HG03521 (cell line): ENCODE results near the gene RUSF1.
"Not testable (repeated sequence)": the region's sequence is repeated elsewhere in the genome, so short reads cannot be mapped to it uniquely, and the experiment has no call there.

ENCODE experiments used
- ATAC-seq: cut with Tn5 transposase; IDR thresholded peaks from one replicate; pipeline ENCODE4 v1.9.1; 2021; ENCODE audit warnings: mild to moderate bottlenecking, moderate library complexity; ENCODE audit not compliant: unreplicated experiment

The RUSF1 gene

DNA sequence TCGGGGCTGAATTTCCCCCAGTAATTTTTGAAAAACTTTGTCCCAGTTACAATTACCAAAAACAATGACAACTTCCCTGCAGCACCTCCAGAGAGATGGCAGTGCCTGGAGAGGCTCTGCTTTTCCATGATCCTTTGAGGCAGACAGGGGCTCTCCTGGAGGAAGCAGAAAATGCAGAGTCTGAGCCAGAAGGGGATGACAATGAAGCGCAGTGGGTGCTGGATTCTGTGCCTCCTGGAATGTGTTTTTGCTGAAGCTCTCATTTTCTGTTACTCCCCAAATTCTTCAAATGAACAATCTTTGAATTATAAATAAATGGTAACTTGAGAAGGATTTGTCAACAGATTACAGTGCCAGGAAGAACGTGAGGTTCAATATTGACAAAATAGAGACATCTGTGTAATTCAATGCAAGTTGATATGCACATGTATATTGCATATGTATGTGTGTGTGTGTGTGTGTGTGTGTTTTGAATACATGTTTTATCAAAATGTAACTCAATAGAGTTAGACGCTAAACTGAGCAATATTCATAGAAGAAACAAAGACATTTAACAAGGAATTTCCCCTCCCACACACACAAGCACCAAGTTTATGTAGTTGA is 9.7 kb upstream of the RUSF1 start:
- no peak for ATAC-seq

DNA sequence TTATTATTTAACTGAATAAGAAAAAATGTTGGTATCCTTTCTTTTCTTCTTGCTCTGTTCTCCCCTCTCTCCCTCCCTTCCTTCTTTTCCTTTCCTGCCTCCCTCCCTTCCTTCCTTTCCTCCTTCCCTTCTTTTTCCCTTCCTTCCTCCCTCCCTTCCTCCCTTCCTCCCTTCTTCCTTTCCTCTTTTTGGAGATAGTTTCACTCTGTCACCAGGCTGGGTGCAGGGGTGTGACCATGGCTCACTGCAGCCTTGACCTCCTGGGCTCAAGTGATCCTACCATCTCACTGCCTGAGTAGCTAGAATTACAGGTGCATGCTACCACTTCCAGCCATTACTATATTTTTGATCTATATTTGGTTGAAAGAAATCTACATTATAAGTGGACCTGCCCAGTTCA is 5.7 kb upstream of the RUSF1 start:
- no peak for ATAC-seq

DNA sequence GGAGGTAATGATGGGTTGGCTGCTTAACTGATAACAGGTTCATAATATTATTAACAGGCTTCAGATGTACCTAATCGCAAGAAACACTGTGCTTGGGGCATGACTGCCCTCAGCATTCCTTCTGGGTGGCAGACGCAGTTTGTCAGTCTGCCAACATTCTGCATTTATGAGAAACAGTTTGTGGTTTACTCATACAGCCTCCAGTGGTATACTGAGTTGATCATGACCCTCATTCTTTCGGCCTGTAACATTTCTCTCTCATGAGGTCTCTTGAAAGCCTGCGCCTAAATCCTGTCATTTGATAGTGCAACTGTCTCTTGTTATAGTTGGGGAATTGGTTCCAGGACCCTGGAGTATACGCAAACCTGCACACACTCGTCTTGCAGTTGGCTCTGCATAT is 4.9 kb upstream of the RUSF1 start:
- ATAC-seq = no peak

DNA sequence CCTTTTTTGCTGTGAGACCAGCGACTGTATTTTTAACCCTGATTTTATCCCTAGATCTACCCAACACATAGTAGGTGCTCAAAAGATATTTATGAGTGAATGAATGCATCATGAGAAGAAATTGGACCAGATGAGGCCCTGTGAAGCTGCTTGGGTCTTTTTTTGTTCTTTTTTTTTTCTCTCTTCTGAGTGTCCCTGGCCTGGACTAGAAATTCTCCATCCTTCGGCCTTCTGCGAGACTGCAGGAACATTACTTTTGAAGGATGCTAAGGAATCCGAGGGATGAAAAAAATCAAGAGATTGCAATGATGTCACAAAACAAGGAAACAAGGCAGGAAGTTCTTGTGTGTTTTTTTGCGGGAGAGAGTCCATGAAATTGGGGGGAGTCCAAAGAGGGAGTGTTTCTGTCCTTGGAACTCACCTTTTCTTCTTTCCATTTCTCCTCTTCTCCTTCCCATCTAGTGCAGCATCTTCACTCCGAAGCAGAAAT is 560 bp upstream of the RUSF1 start:
- ATAC-seq = no peak

DNA sequence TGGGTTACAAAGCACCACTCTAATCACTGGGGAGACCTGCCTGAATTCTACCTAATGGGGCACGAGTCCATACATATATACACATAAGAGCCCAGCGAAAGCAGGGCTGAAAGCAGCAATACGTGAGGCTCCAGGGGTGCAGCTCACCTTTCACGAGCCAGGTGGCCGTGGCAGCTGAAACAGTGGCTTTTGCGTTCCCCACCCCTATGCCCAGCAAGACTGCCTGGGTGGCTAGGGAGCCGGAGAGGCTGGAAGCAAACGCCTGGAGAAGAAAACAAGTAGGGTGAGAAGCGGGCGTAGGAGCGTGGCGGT is 618 bp downstream of the RUSF1 start:
- no peak for ATAC-seq

DNA sequence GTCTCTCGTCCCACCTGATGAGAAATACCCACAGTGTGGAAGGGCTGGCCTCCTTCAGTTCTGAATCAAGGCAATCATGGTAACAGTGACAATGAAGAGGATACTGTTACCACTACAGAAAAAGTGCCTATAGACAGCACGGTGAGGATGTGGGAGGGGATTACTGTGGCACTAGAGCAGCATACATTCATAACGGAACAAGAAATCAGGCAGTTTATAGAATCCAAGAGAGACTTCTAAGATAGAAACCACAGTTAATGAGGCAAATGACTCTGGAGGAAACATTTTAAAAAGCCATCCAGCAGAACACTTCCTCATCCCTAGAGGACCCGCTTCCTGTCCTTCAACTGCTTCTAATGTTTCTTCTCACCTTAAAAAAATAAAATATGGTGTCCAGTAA is 2.7 kb downstream of the RUSF1 start:
- ATAC-seq = no peak

DNA sequence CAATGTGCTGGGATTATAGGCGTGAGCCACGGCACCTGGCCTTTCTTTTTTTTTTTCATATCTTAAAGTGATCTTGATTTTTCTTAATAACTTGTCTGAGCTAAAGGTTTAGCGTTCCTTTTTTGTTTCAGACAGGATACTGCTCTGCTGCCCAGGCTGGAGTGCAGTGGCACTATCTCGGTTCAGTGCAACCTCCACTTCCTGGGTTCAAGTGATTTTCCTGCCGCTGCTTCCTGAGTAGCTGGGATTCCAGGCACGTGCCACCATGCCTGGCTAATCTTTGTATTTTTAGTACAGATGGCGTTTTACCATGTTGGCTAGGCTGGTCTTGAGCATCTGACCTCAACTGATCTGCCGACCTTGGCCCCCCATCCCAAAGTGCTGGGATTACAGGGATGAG is 4.0 kb downstream of the RUSF1 start:
- no peak for ATAC-seq

DNA sequence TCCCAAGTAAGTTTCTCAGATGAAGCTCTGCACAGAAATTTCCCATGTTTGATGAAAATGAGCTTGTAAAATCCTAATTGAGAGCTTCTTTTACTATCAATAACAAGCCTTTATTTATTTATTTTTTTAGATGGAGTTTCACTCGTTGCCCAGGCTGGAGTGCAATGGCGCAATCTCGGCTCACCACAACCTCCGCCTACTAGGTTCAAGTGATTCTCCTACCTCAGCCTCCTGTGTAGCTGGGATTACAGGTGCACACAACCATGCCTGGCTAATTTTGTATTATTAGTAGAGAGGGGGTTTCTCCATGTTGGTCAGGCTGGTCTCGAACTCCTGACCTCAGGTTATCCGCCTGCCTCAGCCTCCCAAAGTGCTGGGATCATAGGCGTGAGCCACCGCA is 4.6 kb downstream of the RUSF1 start:
- ATAC-seq = not testable (repeated sequence)

DNA sequence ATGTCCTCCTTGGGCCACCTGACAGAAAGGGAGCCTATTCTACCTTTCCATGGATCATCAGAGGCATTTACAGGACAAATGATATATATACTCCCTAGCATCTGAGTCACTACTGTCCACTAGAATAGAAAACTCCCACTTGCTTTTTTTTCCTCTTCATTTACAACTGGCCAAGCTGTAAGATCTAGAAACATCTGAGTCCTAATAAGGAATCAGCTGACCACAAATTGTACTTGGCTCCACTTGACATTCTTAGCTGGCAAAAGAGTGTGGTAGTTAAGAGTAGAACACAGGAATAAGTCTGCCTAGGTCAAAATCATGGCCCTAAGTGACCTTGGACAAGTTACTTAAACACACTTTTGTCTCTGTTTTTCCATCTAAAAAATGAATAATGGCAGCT is 5.2 kb downstream of the RUSF1 start:
- no peak for ATAC-seq

DNA sequence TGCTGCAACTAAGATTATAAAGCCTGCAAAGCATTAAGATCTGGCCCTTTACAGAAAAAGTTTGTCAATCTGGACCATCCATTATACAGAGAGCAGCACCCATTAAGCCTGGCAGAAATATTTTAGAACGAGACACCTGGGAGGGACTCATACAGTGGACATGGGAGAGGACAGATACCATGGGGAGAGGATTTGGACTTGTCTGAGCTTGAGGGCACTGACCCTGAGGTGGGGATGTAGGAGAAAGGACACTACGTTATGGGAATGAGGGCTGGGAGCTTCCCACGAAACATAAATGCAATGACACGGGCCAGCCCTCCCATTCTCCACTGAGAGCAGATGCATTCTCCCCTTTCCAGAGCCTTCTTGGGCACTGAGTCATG is 6.2 kb downstream of the RUSF1 start:
- ATAC-seq = no peak

DNA sequence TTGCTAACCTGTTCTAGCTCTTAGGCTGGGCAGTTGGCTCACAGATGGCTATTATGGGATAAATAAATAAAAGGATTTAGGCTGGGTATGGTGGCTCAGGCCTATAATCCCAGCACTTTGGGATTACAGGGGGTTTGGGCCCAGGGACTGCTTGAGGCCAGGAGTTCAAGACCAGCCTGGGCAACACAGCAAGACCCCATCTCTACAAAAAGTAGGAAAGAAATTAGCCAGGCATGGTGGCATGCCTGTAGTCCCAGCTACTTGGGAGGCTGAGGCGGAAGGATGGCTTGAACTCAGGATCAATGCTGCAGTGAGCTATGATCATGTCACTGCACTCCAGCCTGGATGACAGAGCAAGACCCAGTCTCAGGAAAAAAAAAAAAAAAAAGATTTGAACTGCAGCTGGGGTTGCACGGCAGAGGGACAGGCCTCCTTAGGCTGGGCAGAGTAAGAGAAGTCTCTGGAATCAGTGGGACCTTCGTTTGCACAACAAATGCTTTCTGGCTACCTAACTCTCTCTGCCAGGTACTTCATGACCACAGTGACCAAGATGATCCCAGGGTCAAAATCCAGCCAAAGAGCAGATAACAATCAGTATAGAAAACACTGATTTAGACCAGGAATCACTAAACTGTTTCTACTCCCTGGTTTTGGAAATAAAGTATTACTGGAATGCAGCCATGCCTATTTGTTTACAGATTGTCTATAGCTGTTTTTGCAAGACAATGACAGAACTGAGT is 6.8 kb downstream of the RUSF1 start:
- ATAC-seq = no peak

DNA sequence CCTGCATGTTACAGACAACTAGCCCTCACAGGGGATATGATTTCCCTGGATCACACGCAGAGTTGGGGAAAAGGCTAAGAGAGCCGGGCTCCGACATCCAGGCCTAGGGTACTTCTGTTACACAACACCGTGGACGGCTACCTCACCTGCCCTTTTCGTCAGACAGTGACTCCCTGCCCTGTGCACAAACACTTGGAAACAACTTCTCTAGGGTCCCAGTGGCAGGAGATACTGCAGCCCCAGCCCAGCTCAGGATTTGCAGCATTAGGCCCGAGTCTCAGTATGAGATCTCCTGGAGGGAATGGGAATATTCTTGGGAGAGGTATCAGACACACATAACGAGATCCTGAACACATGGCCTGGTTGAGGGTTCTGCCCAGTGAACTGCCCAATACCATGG is 8.3 kb downstream of the RUSF1 start:
- no peak for ATAC-seq

DNA sequence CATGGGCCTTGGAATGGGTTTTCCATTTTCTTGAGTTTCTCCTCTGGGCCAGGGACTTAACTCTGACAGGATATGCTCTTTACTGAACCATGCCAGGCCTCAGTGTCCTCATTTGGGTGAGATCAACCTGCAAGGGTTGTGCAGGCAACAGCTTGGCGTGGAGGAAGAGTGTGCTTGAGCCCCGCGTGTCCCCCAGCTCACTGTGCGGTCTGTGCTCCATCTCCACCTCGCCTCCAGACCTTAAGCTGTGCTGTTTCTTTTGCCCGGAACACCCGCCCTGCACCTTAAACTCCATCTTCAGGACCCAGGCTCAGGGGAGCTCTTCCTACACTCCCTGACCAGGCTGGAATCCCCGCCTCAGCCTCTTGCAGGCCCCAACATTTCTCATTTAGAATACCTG is 9.7 kb downstream of the RUSF1 start:
- no peak for ATAC-seq

DNA sequence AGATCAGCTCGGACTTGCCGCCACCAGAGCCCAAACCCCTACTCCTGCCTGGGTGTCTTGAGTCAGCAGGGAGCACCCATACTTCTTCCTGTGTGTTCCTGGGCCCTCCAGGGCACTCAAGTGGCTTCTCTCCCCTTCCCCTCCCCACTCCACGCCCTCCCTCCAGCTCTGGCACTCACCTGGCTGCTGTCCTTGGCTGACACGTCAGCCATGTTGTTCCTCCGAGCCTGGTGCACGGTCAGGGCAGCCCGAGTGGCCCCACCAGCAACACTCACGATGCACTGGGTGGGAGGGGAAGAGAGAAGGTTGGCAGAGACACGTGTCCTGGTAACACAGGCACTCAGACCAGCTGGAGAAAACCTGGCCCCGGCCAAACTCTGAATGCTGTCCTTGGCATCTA is 11.5 kb downstream of the RUSF1 start:
- ATAC-seq = no peak

DNA sequence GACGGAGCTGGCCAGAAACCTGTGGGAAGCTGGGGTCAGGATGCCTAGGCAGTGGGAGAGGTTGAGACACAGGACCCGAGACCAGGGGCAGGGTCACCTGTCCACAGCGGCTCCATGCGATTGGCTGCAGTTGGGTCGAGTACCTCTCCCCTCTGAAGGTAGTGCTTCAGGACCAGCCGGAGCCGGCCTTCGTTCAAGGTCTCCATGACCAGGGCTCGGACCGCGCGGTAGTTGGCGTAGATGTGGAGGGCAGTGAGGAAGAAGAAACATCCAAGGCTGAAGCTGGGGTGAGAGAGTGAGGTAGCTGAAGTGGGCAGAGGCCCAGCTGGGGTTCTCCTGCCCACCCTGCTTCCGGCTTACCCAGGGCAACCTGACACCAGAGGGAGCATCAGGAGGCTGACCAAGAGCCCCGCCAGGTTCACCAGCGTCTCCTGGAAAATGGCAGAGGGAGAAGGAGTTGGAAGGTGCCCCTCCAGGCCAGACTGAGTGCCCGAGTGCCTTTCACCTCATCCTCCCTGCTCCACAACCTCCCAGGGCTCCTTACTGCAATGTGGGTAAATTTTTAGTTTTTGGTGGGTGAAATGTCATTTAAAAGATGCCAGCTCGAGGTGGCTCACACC is 14.6 kb downstream of the RUSF1 start:
- no peak for ATAC-seq

DNA sequence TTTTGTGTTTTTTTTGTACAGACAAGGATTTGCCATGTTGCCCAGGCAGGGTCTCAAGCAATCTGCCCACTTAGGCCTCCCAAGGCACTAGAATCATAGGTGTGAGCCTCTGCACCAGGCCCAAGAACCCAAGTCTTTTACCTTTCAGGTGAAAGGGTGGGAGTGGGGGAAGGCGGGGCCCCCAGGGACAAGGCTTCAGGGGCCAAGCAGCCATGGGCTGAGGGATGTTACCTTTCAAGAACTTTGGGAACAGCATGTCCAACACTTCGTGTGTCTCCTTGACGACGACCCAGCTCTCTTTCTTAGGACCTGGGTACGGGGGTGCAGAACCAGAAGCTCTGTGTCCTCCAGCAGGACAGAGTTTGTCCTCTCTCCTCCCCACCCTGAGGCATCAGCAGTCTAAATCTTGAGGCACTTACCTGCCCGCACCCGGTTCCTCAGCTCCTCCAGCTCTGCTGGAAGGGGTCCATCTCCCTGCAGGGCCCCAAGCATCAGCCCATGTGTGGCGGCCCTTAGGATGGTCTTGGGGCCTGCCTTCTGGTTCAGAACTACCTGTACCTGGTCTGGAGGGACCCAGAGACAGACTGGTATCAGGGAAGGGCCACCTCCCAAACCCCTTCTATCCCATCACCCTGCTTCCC is 16.3 kb downstream of the RUSF1 start:
- no peak for ATAC-seq

DNA sequence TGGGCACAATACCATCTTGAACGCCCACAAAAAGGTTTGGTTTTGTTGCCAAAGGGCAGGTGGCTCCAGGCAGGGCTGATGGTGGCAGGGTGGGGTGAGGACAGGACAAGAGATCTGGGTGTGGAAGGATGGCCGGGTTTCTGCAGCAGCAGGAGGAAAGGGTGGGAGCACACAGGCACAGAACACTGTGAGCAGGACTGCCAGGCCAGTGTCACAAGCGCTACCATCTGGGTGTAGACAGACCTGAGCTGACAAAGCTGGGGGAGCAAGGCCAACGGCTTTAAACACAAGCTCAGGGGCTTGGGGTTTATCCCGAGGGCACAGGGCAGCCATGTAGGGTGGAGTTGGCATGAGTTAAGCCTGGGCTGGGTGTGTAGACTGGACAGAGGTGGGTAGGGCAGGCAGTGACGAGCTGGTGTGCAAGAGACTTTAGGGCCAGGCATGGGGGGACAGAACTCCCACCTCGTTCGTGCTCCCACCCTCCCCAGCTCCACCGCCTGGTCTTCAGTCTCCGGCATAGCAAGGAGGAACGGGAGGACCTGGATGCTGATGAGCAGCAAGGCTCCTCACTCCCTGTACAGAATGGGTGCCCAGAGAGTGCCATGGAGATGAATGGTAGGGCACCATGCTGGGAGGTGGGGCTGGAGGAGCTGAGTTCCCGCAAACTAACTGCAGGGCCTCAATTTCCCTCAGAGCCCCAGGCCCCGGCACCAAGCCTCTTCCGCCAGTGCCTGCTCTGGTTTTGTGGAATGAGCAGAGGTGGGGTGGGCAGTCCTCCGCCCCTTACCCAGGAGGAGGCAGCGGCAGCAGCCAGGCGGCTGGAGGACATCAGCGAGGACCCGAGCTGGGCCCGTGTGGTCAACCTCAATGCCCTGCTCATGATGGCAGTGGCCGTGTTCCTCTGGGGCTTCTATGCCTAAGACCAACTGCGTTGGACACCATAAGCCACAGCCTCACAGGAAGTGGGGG is 18.3 kb downstream of the RUSF1 start:
- no peak for ATAC-seq

DNA sequence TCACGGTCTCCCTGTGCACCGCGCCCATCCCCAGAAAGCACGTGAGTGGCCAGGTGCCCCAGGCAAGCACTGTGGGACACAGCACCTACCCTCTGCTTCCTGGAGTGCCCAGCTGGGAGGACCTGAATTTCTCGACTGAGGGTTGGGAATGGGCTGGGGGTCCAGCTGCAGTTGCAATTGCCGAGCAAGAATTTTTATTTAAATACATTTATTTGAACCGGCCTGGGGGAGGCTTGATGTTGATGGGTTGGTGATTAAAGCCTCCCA is 19.0 kb downstream of the RUSF1 start:
- no peak for ATAC-seq

DNA sequence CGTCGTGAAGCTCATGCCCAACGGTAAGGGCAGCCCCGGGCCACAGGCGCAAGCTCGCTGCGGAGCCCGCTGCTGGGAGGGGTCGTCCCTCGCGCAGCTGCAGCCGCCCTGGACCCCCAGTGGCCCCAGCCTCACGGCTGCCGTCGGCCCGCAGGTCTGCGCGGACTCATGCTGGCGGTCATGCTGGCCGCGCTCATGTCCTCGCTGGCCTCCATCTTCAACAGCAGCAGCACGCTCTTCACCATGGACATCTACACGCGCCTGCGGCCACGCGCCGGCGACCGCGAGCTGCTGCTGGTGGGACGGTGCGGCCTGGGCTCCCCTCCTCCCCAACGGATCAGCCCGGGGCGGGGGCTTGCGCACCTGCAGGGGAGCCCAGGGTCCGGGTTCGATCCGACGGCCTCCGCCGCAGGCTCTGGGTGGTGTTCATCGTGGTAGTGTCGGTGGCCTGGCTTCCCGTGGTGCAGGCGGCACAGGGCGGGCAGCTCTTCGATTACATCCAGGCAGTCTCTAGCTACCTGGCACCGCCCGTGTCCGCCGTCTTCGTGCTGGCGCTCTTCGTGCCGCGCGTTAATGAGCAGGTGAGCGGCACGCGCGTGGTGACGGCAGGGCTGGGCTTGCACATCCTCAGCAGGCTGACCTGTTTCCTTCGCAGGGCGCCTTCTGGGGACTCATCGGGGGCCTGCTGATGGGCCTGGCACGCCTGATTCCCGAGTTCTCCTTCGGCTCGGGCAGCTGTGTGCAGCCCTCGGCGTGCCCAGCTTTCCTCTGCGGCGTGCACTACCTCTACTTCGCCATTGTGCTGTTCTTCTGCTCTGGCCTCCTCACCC is 19.5 kb downstream of the RUSF1 start:
- ATAC-seq = no peak

DNA sequence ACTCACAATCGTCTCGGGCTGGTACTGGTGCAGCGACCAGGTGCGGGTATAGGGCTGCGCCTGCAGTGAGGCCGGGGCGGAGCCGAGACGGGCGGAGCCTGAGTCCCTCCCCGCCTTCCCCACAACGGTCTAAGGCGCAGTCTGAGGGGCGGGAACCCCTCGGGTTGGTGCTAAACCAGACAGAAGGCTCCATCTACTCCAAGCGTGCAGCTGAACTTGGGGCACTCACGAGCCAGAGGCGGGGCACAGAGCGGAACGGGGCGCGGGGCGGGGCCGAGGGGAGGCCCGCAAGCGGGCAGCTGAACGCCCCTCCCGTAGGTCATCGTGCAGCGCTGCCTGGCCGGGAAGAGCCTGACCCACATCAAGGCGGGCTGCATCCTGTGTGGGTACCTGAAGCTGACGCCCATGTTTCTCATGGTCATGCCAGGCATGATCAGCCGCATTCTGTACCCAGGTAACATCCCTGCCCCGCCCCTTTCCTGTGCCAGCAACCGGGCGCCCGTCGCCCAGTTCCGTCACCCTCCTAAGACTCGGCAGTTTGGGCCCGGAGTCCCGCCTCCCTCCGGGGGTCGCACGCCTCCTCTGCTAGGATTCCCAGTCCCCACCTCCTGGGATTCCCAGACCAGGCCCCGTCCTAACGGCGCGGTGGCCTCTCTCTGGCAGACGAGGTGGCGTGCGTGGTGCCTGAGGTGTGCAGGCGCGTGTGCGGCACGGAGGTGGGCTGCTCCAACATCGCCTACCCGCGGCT is 20.3 kb downstream of the RUSF1 start:
- ATAC-seq = peak; percentile 73
